ENCODE data around the gene S100PBP.

Gene S100PBP

GRCh38 chr1:32878183-32878582 is 60.7 kb downstream of the S100PBP start:
- no peak for DNase-seq (ENCODE audit: low read depth)

DNA sequence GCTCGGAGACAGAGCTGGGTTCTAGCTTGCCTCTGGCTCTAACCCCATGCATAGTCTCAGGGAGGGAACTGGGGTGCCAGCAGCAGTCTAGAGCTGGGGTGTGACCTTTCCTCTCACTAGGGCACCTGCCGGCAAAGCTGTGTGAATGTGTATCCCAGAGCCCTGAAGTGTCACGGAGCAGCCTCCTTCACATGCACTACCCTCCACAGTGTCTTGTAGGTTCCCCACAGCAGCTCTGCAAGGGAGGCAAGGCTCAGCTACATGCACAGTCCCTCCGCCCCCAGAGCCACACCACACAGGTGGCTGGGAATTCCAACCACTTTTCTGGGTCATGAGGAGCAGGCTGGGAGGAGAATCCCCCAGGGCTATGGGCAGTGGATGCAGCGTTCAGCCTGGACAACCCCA is 61.2 kb downstream of the S100PBP start:
- no peak for DNase-seq (ENCODE audit: low read depth)
- TF ChIP-seq CTCF (IDR thresholded peaks at IDR 0.05; ENCODE audit: low read depth, low read length, missing control alignments) = no peak
- no peak overlapping the region for H3K4me3 ChIP-seq (ENCODE audit: low read depth, low read length)

More at GRCh38 chr1:32878183-32878582, 60.7 kb downstream of the S100PBP start:
- H3K4me3 ChIP-seq (ENCODE audit: low read depth, low read length) = no peak overlapping the region
- no peak for TF ChIP-seq CTCF (IDR thresholded peaks at IDR 0.05; ENCODE audit: low read depth, low read length, missing control alignments)

- no peak for TF ChIP-seq CTCF (IDR thresholded peaks at IDR 0.05; ENCODE audit: low read depth, low read length, missing control alignments)
- no peak for DNase-seq (ENCODE audit: low read depth)
- no peak overlapping the region for H3K4me3 ChIP-seq (ENCODE audit: low read depth, low read length)
These were observed 63.8 kb downstream of the S100PBP start for GRCh38 chr1:32881291-32881690.

DNA sequence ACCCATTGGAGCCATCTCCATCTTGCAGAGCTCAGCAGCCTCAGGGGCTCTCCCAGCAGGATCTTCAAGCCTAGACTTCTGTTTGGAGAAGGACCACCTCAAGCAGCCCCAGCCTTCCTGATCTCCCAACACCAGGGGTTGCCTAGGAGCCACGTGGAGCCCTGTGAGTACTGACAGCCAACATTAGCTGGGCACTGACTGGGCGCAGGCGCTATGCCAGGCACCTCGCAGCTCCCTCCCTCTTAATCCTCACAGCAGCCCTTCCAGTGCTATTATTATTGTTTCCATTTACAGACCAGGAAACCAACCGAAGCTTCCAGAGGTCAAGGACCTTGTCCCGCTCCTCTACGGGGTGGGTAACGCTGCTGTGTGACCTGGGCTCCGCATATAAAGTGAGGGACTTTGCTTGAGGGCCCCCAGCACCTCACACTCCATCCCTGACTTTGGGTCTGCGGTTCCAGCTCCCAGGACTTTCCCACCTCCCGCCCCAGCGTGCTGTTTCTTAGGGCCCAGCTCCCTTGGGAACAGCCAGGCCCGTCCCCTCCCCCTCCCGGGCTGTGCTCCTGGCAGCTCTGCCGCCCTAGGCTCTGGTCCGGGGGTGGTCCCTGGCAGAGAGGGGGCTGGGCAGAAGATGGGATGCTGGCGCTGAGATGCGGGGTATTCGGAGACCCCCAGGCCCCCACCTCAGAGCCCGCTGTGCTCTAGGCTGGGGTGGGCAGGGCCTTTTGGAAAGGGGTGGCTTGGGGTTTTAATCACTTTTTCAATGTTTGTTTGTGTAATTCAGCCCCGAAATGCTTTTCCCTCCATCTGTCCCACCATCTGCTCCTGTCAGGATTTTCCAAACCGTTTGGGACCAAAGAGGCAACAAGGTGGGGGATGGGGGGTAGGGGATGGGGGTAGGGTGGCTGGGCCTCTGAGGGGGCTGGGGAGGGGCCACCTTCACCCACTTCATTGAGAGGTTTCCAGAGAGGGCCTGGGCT is 64.7 kb downstream of the S100PBP start:
- TF ChIP-seq CTCF (IDR thresholded peaks at IDR 0.05; ENCODE audit: low read depth, low read length, missing control alignments) = no peak
- DNase-seq (ENCODE audit: low read depth) = no peak
- H3K4me3 ChIP-seq (ENCODE audit: low read depth, low read length) = no peak overlapping the region

DNA sequence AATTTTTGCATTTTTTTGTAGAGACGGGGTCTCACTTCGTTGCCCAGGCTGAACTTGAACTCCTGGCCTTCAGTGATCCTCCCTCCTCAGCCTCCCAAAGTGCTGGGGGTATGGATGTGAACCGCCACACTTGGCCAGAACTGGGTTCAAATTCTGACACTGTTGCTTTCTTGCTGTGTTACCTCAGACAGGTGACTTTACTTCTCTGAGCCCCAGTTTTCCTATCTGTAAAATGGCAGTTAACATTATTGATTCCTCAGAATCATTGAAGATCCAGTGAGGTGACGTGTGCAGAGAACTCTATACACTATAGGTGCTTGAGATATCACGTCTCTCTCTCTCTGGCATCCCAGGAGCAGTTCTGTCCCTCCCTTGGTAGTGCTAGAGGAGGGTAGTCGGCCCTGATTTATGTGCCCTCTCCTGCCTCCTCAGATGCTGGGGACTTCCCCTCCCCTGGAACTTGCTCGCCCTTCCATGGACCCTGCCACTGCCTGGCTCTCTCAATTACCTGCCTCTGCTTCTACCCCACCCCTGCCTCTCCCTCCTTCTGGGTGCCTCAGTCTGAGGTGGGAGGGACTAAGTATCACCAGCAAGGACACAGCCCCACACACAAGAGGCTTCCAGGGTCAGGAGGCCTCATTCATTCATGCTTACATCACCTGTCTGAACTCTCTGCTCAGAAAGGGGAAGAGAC is 66.0 kb downstream of the S100PBP start:
- no peak overlapping the region for H3K4me3 ChIP-seq (ENCODE audit: low read depth, low read length)
- DNase-seq (ENCODE audit: low read depth) = no peak
- no peak for TF ChIP-seq CTCF (IDR thresholded peaks at IDR 0.05; ENCODE audit: low read depth, low read length, missing control alignments)

- H3K4me3 ChIP-seq (ENCODE audit: low read depth, low read length) = no peak overlapping the region
- TF ChIP-seq CTCF (IDR thresholded peaks at IDR 0.05; ENCODE audit: low read depth, low read length, missing control alignments) = no peak
- no peak for DNase-seq (ENCODE audit: low read depth)
These were observed 66.5 kb downstream of the S100PBP start for GRCh38 chr1:32884032-32884372.

All from GM12864 (cell line).